ENCODE results near the gene S1PR2.
A peak's percentile ranks its signal among the peaks of the same experiment; 100 is the strongest.
"Not testable (repeated sequence)": the region's sequence is repeated elsewhere in the genome, so short reads cannot be mapped to it uniquely, and the experiment has no call there.

The S1PR2 gene

DNA sequence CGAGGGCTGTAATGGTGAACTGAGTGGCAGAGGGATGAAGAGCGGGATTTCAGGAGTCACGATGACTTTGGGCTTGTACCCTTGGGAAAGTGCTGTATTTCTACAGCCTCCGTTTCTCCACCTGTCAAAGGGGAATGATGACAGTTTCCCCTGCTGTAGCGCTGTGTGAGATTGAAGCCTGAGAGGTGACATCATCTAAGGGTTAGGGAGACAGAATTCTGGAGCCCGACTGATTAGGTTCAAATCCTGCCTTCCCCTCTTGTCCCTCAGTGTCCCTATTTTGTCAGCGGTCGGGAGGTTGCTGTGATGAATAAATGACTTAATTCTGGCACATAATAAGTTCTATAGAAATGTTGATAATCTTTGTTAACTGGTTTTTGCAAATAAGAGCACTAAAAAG is 21.6 kb upstream of the S1PR2 start:
- DNase-seq, result no peak

DNA sequence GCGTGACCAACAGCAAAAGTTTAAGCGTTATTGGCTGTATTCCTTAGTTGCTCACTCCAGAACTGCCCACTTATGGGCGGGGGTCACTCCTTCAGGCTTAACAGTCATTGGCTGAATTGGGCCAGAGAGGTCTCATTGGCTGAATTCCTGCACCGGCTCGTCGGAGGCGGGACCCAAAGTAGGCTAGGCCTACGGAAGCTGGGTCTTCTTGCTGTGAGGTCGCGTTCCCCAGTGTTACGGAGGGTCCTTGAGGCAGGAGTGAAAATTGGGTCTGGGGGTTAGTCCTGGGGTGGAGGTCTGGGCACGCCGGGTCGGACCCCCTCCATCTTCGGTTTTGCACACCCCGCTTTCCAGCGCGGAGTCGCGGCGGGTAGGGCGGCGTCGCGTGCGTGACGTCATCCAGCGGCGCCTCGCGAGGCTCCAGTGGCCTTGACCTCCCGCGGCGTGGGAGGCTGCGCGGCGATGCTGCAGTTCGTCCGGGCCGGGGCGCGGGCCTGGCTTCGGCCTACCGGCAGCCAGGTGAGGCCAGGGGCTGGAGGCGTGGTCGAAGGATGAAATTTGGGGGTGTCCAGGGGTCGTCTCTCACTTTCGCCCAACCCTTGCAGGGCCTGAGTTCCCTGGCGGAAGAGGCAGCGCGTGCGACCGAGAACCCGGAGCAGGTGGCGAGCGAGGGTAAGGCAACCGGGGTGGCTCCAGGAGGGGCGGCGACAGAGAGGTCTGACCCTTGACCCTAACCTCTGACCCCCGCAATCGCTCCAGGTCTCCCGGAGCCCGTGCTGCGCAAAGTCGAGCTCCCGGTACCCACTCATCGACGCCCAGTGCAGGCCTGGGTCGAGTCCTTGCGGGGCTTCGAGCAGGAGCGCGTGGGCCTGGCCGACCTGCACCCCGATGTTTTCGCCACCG is 20.9 kb upstream of the S1PR2 start, which contains the start of gene MRPL4:
Gene MRPL4 (plus strand): TSS at position 423 of the 903 bp plus-strand sequence. CDS start 40 bp downstream, at position 463.
- peak; percentile 91 for DNase-seq

DNA sequence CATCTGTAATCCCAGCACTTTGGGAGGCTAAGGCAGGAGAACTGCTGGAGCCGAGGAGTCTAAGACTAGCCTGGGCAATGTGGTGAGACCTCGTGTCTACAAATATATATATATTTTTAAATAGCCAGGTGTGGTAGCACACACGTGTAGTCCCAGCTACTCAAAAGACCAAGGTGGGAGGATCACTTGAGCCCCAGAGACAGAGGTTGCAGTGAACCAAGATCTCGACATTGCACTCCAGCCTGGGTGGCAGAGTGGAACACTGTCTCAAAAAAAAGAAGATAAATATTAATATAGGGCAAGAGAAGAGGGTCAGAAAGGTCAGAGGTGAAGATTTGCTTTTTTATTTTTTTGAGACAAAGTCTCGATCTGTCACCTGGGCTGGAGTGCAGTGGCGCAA is 15.4 kb upstream of the S1PR2 start:
- no peak for DNase-seq

DNA sequence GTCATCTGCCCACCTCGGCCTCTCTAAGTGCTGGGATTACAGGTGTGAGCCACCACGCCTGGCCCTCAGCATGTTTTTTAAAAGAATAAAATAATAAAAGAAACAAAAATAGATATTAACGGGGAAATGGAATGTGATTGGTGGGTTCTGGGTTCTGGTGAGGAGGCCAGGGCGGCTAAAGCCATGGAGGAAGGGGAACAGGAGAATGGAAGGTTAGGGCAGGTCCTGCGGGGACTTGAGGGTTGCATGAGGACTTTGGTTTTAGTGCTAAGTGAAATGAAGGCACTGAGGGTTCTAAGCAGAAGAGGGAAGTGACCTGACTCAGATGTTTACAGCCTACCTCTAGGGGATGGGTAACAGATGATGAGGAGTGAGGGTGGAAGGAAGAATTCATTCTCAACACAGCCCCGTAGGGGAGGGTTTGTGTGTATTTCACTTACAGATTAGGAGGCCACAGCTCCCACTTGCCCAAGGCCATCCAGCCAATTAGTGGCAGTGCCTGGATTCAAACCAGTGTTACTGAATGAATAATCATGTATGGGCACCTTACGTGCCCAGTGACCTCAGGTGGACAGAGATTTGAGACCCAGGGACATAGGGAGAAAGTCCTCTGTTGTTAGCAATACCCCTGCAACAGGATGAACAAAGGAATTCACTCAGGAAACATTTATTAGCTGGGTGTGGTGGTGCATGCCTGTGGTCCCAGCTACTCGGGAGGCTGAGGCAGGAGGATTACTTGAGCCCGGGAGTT is 14.2 kb upstream of the S1PR2 start:
- DNase-seq, result no peak

DNA sequence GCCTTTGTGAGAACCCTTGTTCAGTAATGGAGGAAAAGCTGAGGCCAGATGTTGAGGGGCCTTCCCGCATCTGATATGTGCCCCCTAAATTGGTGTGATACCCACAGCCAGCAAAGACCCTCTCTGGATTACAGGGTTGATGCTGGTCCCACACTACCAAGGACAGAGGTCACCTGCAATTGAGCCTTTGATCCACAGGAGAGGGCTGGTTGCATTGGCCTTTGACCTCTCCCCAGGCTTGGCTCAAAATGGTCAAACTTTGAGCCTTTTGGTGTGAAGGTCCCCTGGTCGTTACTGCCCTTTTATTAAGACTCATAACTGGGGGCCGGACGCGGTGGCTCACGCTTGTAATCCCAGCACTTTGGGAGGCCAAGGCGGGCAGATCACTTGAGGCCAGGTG is 12.5 kb upstream of the S1PR2 start:
- DNase-seq, result no peak

DNA sequence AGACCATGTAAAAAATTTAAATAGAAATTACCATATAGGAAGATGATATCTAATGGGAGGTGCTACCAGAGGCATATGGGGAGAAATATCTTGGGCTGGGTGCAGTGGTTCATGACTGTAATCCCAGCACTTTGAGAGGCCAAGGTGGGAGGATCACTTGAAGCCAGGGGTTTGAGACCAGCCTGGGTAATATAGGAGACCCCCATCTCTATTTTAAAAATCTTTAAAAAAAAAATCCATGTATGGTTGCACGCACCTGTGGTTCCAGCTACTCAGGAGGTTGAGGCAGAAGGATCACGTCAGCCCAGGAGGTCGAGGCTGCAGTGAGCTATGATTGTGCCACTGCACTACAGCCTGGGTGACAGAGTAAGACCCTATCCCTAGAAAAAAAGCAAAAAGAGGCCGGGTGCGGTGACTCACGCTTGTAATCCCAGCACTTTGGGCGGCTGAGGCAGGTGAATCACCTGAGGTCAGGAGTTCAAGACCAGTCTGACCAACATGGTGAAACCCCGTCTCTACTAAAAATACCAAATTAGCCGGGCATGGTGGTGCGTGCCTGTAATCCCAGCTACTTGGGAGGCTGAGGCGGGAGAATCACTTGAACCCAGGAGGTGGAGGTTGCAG is 10.8 kb upstream of the S1PR2 start:
- DNase-seq, result not testable (repeated sequence)

DNA sequence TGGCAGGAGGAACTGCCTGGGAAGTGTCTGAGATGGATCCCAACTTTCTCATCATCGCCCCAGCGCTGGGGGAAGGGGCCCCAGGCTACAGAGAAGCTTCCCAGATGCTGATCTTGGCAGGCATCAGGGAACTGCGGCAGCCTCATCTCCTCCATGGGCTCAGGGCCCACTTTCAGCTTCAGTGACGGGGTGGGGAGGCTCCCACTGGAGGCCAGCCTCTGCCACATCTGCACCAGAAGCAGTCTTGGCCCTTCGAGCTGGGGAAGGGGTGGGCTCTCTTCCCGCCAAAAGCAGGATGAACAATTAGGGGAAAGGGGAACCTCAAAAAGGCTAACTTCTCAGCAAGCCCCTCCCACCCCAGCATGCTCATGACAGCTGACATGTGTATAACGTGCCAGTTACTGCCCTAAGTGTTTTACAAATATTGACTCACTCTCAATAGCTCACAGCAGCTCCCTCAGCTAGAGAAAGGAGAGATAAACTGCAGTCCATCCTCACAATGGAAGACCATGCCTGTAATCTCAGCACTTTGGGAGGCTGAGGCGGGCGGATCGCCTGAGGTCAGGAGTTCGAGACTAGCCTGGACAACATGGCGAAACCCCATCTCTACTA is 7.1 kb upstream of the S1PR2 start:
- DNase-seq, result no peak

DNA sequence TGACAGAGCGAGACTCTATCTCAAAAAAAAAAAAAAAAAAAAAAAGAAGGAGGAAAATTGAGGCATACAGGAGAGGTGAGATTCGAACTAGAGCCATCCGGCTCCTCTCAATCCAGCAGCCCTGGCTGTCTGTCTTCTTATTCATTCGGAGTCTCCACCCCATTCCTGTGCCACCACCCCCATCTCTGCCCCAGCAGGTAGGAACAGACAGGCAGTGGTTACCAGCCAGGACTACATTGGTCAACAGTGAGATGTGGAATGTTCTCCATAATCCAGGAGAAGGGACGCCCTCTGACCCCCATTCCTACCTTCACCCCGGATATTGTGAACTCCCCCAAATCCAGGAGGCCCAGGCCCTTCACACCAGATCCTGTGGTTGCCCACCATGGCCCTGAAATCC is 6.6 kb upstream of the S1PR2 start:
- DNase-seq, result no peak

DNA sequence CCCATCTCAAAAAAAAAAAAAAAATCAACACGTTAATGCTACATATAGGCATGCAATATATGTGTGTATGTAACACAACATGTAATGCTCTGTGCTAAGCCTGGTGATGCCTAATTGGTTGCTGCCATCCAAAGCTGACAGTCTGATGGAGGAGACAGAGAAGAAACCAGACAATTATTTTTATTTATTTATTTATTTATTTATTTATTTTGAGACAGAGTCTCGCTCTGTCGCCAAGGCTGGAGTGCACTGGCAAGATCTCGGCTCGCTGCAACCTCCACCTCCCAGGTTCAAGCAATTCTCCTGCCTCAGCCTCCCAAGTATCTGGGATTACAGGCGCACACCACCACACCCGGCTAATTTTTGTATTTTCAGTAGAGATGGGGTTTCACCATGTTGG is 4.3 kb upstream of the S1PR2 start:
- not testable (repeated sequence) for DNase-seq

DNA sequence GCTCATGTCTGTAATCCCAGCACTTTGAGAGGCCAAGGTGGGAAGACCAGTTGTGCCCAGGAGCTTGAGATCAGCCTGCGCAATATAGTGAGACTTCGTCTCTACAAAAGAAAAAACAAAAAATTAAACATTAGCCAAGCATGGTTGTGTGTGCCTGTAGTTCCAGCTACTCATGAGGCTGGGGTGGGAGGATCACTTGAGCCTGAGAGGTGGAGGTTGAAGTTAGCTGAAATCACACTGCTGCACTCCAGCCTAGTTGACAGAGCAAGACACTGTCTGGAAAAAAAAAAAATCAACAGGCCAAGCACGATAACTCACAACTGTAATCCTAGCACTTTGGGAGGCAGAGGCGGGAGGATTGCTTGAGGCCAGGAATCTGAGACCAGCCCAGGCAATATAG is 3.9 kb upstream of the S1PR2 start:
- no peak for DNase-seq

DNA sequence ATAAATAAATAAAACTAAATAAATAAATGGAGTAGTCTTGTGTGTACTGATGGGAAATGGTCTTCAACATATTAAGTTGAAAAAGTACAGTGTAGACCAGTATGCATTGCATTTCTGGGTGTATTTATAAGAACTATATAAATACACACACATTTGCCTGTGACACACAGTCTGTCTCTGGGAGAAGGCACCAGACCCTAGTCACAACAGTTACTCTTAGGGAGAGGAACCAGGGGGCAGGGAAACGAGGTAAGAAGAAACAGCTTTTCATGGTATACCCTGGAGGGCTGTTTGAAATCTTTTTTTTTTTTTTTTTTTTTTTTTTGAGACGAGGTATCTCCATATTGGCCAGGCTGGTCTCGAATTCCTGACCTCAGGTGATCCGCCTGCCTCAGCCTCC is 2.8 kb upstream of the S1PR2 start:
- no peak for DNase-seq

DNA sequence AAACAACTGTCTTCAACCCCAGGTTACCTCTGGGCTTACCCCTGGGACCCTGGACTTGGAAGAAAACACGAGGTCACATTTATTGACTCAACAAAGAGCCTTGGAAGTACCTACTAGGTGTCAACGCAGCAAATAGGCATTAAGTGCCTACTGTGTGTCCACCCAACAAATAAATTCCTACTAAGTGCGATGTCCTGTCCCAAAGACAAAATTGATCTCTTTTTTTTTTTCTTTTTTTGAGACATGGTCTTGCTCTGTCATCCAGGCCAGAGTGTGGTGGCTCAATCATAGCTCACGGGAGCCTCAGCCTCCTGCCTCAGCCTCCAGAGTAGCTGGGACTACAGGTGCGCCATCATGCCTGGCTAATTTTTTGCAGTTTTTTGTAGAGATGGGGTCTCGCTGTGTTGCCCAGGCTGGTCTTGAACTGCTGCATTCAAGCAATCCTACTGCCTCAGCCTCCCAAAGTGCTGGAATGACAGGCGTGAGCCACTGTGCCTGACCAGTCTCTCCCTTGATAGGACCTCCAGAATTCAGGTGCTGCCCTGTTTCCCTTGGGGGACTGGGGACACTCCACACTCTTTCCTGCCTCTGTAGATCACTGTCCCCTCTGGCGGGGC is 589 bp upstream of the S1PR2 start:
- DNase-seq, result no peak

DNA sequence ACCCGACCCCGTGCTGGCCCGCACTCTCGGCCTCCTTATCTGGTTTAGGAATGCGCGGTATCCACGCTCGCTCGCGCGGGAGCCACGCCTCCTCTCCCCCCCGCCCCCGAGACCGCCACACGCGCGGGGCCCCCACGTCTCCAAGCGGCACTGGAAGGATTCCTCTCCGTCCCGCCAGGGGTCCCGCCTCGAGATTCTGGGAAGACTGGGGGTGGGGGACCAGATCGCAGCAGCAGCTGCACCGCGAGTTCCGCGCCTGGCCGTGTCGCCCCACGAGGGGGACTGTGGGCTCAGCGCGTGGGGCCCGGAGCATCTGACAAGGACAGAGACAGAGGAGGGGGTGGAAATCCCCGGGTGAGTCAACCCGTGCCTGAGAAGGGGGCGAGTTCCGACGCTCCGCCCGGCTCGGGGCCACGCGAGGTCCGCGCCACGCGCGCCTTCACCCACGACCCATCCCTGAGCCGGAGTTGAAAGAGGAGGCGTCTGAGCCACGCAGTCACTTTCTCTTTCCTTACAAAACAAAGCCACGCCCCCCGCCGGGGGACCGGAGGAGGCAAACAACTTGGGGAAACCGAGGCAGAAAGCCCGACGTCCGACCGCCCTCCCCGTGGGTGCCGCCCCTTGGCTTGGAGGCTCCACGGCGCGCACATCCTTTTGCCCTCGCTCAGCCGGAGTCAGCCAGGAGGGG is 814 bp downstream of the S1PR2 start:
- peak; percentile 65 for DNase-seq

DNA sequence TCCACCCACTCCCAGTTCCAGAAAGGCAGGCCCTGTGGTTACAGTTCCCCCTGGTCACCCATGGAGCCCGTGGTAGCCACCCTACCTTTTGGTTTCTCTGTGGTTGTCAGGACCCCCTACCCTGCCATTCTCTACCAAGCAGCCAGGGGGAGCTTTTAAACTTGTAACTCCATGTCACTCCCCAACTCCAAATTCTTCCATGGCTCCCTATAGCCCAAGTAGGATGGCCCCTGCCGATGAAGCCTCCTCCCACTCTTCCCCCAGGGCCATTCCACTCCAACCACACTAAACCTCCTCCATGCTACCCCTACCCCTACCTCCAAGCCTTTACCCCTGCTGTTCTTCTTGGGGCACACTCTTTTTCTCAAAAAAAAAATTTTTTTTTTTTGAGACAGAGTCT is 2.2 kb downstream of the S1PR2 start:
- DNase-seq, result no peak

DNA sequence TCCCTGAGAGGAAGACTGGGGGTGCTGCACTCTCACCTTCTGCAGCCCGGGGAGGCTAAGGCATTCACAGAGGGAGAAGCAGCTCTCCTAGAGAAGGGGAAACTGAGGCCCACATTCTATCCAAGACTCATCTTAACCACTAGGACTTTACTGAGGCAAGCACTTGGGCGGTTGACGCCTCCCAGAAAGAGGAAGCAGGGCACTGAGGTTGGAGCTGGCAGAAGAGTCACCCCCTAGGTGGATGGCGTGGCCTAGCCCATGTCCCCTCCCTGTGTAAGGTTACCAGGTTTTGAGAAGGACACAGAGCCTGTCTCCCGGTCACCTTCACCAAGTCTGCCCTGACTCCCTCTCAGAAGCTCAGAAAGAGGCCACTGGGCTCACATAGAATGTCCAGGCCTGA is 2.7 kb downstream of the S1PR2 start:
- DNase-seq, result no peak

DNA sequence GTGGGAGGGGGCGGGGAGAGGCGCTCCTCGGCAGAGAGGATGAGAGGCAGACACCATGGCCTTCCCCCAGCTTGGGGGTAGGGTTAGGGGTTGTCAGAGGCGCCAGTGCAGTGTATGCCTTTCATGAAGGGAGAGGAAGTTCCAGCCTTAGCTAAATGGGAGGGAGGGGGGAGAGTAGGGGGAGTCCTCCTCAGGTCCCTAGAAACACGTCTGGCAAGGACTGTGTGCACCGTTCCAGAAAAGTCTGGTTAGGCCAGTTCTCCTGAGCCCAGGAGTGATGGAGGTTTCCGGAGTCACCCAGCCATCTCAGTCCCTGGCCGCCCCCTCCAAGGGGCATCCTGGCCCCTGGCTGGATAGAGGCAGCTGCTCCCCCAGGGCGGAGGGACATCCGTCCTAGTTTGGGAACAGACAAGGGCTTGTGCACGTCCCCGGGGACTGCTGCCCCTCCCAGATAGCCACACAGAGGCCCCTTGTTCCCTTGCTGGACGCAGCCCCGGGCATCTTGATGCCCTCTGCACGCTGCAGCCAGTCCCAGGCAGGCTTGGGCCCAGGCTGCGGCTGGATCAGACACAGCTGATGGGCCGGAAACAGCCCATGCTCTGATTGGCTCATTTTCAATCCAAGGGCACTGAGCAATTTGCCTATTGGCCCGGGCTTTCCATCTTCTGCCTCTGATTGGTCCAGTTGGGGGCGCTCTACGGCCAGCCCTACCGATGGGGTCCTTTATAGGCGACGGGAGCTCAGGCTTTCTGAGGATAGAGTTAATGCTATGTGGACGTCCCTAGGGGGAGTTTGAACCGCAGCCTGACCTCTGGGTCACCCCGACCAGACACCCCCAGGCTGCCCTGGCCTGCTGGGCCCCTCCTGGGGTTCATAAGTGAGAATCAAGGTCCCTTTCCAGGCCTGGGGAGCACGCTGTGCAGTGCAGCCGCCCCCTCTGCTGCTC is 3.8 kb downstream of the S1PR2 start:
- no peak for DNase-seq

DNA sequence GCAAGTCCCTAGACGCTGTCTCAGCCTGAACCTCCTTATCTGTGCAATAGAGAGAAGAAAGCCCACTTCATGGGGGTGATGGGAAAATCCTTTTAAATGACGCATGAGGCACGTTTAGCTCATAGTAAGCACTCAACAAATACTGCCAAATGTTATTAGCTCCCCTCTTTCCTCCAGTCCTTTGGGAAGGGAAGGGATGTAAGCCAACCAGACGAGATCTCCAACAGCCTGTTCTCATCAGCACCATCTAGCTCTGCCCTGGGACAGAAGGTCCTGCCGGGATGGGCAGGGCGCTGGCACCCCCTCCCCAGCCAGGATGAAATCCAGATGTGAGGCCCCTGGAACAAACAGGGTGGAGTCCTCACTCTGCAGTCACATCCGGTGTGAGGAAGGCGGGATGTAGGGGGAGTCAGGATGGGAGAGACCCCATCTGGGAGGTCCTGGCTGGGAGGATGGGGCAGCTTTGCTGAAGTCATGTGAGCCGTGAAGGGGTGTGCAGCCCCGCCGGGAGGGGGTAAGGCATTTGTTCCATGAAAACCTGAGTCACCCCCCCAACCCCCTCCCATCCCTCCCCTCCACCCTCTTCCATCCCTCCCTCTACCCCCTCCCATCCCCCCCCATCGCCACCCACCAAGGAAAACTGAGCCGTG is 4.6 kb downstream of the S1PR2 start:
- DNase-seq, result no peak

DNA sequence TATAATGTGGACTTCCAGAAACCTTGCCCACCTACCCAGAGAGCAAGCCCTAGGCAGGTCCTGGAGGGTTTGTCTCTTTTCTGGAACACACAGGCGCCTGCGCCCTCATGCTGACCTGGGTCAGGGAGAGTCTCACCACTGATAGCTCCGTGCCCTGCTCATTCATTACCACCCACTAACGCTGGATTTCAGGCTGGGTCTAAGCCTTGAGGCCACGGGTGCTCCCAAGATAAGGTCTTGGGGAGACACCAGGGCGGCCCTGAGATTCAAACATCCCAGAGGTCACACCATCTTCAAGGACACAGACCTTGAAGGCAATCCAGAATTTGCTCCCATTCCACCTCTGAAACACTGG is 5.1 kb downstream of the S1PR2 start:
- DNase-seq, result no peak

DNA sequence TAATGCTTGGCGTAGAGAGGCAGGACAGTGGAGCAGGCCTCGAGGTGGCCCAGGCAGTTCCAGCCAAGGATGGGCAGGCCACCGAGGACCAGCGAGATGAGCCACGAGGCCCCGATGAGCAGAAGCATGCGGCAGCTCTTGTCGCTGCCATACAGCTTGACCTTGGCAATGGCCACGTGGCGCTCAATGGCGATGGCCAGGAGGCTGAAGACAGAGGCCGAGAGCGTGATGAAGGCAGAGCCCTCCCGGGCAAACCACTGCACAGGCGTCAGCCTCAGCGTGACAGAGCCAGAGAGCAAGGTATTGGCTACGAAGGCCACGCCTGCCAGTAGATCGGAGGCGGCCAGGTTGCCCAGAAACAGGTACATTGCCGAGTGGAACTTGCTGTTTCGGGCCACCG is 6.8 kb downstream of the S1PR2 start:
- DNase-seq, result no peak

DNA sequence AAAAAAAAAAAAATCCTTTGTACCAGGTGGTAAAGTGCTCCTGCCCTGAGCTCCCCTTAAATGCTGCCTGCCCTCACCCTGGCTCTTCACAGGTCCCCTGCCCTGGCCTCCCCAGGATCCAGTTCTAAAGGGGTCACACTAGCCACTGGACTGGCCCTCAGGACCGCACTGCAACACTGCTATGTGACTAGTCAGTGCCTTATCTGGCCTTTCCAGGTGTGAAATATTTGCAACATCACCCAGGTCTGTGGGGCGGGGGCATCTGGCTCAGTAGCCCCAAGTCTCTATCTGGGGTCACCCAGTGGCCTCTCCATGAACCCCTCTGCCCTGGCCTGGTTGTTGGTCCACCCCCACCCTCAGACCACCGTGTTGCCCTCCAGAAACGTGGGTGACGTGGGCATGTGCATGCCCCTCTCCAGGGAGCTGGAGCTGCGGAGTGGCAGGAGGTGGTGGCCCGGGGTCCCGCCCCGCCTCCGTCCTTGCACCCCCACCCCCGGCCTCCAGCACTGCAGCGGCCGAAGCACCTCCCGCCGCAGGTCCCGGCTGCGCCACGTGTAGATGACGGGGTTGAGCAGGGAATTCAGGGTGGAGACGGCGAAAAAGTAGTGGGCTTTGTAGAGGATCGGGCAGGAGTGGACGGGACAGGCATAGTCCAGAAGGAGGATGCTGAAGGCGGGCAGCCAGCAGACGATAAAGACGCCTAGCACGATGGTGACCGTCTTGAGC is 7.5 kb downstream of the S1PR2 start:
- no peak for DNase-seq
